PC-9 (cell line): ENCODE measurements around the gene RPL28.

ENCODE experiments used
- EZH2 ChIP-seq: fragments of 200-600 bp; sonication (generic); IDR thresholded peaks from 2 replicates; pipeline ENCODE4 v1.8.0; 2017; ENCODE audit warnings: antibody characterized with exemption, low read depth
- TF ChIP-seq, protein P1 (sequence below): fragments of 200-600 bp; sonication (generic); conservative IDR thresholded peaks from 2 replicates; pipeline ENCODE4 v1.6.1; 2017; ENCODE audit warnings: mixed run types, antibody characterized with exemption, mild to moderate bottlenecking, moderate library complexity

GRCh38 chr19:55419103-55419502 lies 33.4 kb downstream of the RPL28 start:
- TF ChIP-seq, protein P1, sequence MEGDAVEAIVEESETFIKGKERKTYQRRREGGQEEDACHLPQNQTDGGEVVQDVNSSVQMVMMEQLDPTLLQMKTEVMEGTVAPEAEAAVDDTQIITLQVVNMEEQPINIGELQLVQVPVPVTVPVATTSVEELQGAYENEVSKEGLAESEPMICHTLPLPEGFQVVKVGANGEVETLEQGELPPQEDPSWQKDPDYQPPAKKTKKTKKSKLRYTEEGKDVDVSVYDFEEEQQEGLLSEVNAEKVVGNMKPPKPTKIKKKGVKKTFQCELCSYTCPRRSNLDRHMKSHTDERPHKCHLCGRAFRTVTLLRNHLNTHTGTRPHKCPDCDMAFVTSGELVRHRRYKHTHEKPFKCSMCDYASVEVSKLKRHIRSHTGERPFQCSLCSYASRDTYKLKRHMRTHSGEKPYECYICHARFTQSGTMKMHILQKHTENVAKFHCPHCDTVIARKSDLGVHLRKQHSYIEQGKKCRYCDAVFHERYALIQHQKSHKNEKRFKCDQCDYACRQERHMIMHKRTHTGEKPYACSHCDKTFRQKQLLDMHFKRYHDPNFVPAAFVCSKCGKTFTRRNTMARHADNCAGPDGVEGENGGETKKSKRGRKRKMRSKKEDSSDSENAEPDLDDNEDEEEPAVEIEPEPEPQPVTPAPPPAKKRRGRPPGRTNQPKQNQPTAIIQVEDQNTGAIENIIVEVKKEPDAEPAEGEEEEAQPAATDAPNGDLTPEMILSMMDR: no peak
- no peak for TF ChIP-seq EZH2
